IMR-90 (cell line): ENCODE data around the gene GRK2. TPM values are rescaled to one million over a fixed set of nuclear protein-coding genes. Genes with fewer than 3 reads are reported as not detected.

Experiments
- ATAC-seq: fragments of 200-7000 bp; cut with Tn5 transposase; 2 replicates; pipeline ENCODE4 v1.9.1; 2020; ENCODE audit warnings: low read depth, mild to moderate bottlenecking, moderate library complexity
- BruUV-seq: library from RNA; stranded (reverse); fragments of 400-500 nt; replicated peaks from 2 replicates; lab custom pipeline; 2021; lab: Mats Ljungman, UMichigan
- CTCF ChIA-PET: fragments of 300-600 bp; formaldehyde crosslinking; extraction: SDS; loops from one replicate; lab custom pipeline; 2021; ENCODE audit warnings: antibody characterized with exemption; lab: Yijun Ruan, JAX
- POLR2A ChIA-PET: fragments of 300-600 bp; sonication (Branson Sonifier 250); formaldehyde crosslinking; loops from one replicate; lab custom pipeline; 2022; ENCODE audit warnings: antibody characterized with exemption; ENCODE audit not compliant: unreplicated experiment; lab: Charles Lee
- DNase-seq: peaks from one replicate; pipeline ENCODE4 v3.0.0; 2013
- H2AFZ ChIP-seq: replicated peaks from 2 replicates; pipeline ENCODE3; 2013; ENCODE audit warnings: low read length, mild to moderate bottlenecking; ENCODE audit not compliant: poor library complexity
- H2AK5ac ChIP-seq: 2 replicates; pipeline ENCODE4 v1.6.1; 2013; ENCODE audit warnings: low read depth, low read length, inconsistent platforms
- H2AK9ac ChIP-seq: replicated peaks from 2 replicates; pipeline ENCODE3; 2013; ENCODE audit warnings: mild to moderate bottlenecking, low read depth, low read length, moderate library complexity; ENCODE audit not compliant: poor library complexity
- H2BK120ac ChIP-seq: 2 replicates; pipeline ENCODE4 v1.6.1; 2013; ENCODE audit warnings: low read depth, low read length, inconsistent platforms
- H2BK15ac ChIP-seq: 3 replicates; pipeline ENCODE4 v1.6.1; 2013; ENCODE audit warnings: low read depth, low read length, inconsistent platforms
- H2BK20ac ChIP-seq: 2 replicates; pipeline ENCODE4 v1.6.1; 2013; ENCODE audit warnings: low read depth, mild to moderate bottlenecking, inconsistent platforms, low read length, moderate library complexity
- H2BK5ac ChIP-seq: 2 replicates; pipeline ENCODE4 v1.6.1; 2013; ENCODE audit warnings: mild to moderate bottlenecking, low read depth, low read length, inconsistent platforms; ENCODE audit not compliant: poor library complexity, severe bottlenecking
- H3K14ac ChIP-seq: replicated peaks from 2 replicates; pipeline ENCODE4 v1.6.1; 2013; ENCODE audit warnings: low read depth, low read length, inconsistent platforms
- H3K18ac ChIP-seq: 2 replicates; pipeline ENCODE4 v1.6.1; 2013; ENCODE audit warnings: low read depth, low read length, control low read depth
- H3K23ac ChIP-seq: 2 replicates; pipeline ENCODE4 v1.6.1; 2013; ENCODE audit warnings: low read depth, low read length, inconsistent platforms
- H3K27ac ChIP-seq: 2 replicates; pipeline ENCODE4 v1.5.1; 2013; ENCODE audit warnings: mild to moderate bottlenecking, control low read depth, low read length; ENCODE audit not compliant: insufficient read depth
- H3K27me3 ChIP-seq: 2 replicates; pipeline ENCODE4 v1.6.1; 2013; ENCODE audit warnings: low read length; ENCODE audit not compliant: control insufficient read depth, insufficient read depth
- H3K36me3 ChIP-seq: 2 replicates; pipeline ENCODE4 v1.6.1; 2013; ENCODE audit warnings: low read length, mixed read lengths; ENCODE audit not compliant: control insufficient read depth, insufficient read depth
- H3K4ac ChIP-seq: 2 replicates; pipeline ENCODE4 v1.6.1; 2013; ENCODE audit warnings: low read depth, low read length, inconsistent platforms
- H3K4me1 ChIP-seq: 2 replicates; pipeline ENCODE4 v1.6.1; 2013; ENCODE audit warnings: low read length, mixed read lengths; ENCODE audit not compliant: control insufficient read depth, insufficient read depth
- H3K4me2 ChIP-seq: 2 replicates; pipeline ENCODE4 v1.6.1; 2013; ENCODE audit warnings: low read depth, mild to moderate bottlenecking, control low read depth, low read length, moderate library complexity
- H3K4me3 ChIP-seq: 2 replicates; pipeline ENCODE4 v1.5.1; 2013; ENCODE audit warnings: low read depth, mild to moderate bottlenecking, control low read depth, low read length, moderate library complexity; ENCODE audit not compliant: insufficient read depth
- H3K56ac ChIP-seq: 2 replicates; pipeline ENCODE4 v1.6.1; 2013; ENCODE audit warnings: low read length, inconsistent platforms; ENCODE audit not compliant: insufficient read depth; ENCODE audit errors: extremely low read depth
- H3K79me1 ChIP-seq, 2 experiments: 2 replicates each; pipeline ENCODE4 v1.6.1; 2013; ENCODE audit warnings: low read length in 2 of 2, inconsistent platforms in 1 of 2, low read depth in 1 of 2
- H3K9ac ChIP-seq: 2 replicates; pipeline ENCODE4 v1.6.1; 2013; ENCODE audit warnings: low read depth, low read length, control low read depth
- H3K9me1 ChIP-seq: 2 replicates; pipeline ENCODE4 v1.6.1; 2013; ENCODE audit warnings: low read length, inconsistent platforms; ENCODE audit not compliant: insufficient read depth
- H3K9me3 ChIP-seq: 2 replicates; pipeline ENCODE4 v1.6.1; 2013; ENCODE audit warnings: low read length; ENCODE audit not compliant: control insufficient read depth, insufficient read depth
- H4K20me1 ChIP-seq: 2 replicates; pipeline ENCODE4 v1.6.1; 2013; ENCODE audit warnings: low read length, inconsistent platforms; ENCODE audit not compliant: insufficient read depth
- H4K5ac ChIP-seq: 2 replicates; pipeline ENCODE4 v1.6.1; 2013; ENCODE audit warnings: mild to moderate bottlenecking, low read depth, low read length, control low read depth
- H4K8ac ChIP-seq, 2 experiments: 2 replicates each; pipeline ENCODE4 v1.6.1; 2013; ENCODE audit warnings: low read depth in 2 of 2, low read length in 2 of 2, control low read depth in 1 of 2, inconsistent platforms in 1 of 2
- H4K91ac ChIP-seq: 2 replicates; pipeline ENCODE4 v1.6.1; 2013; ENCODE audit warnings: low read depth, low read length, inconsistent platforms; ENCODE audit not compliant: insufficient read depth
- CEBPB ChIP-seq: IDR thresholded peaks from 2 replicates; pipeline ENCODE4 v1.6.1; 2012; ENCODE audit warnings: low read depth, low read length, improper control_type of control experiment
- NFE2L2 ChIP-seq: fragments of 150-350 bp; IDR thresholded peaks from 2 replicates; pipeline ENCODE4 v1.6.1; 2016; ENCODE audit warnings: low read depth, mild to moderate bottlenecking, low read length
- RCOR1 ChIP-seq: IDR thresholded peaks from 2 replicates; pipeline ENCODE4 v1.6.1; 2012; ENCODE audit warnings: mild to moderate bottlenecking, low read length, improper control_type of control experiment; ENCODE audit not compliant: insufficient replicate concordance
- WGBS, 2 experiments: methylation state at CpG; one replicate each; pipeline versions ENCODE4 v1.1.5 to v1.1.7; 2013; ENCODE audit warnings: missing lambda C conversion rate in 2 of 2; ENCODE audit not compliant: insufficient read length in 1 of 2; ENCODE audit errors: extremely low coverage in 2 of 2; 5-methylcytosine and 5-hydroxymethylcytosine counted together
- dilution Hi-C: fragments of 300-500 bp; cut with HindIII; formaldehyde crosslinking; loops from one replicate; pipeline ENCODE4 v1.14.3; 2018; ENCODE audit warnings: low sequenced_read_pairs; ENCODE audit not compliant: unreplicated experiment
- in situ Hi-C: fragments of 300-500 bp; cut with MboI; formaldehyde crosslinking; loops from 3 replicates; pipeline ENCODE4 v1.14.3; 2019; ENCODE audit warnings: low sequenced_read_pairs, inconsistent platforms, mixed read lengths
- intact Hi-C: fragments of 100-400 bp; cut with micrococcal nuclease; formaldehyde crosslinking; loops from 2 replicates; pipeline ENCODE4 v1.10.0; 2022
- polyA plus RNA-seq, 3 experiments: library from polyadenylated mRNA; depleted of rRNA; stranded (reverse); fragments of >200 nt; gene quantifications; 2 replicates each; pipeline ENCODE4 v1.2.3, GENCODE V29; 2012; ENCODE audit warnings: low replicate concordance in 1 of 3
- total RNA-seq: library from RNA; depleted of rRNA; stranded (reverse); fragments of >200 nt; gene quantifications from 2 replicates; pipeline ENCODE4 v1.2.3, GENCODE V29; 2012
- TF ChIP-seq, protein P1 (sequence below): fragments of 150-350 bp; IDR thresholded peaks from 2 replicates; pipeline ENCODE4 v1.6.1; 2017; ENCODE audit warnings: mild to moderate bottlenecking, antibody characterized with exemption, low read length, low read depth
- TF ChIP-seq, protein P2 (sequence below): conservative IDR thresholded peaks from 2 replicates; pipeline ENCODE4 v1.5.1; 2012; ENCODE audit warnings: mild to moderate bottlenecking, low read depth, low read length, improper control_type of control experiment

The GRK2 gene
- total and polyA plus RNA-seq, 2 of the 4 experiments (the other 2 are of a cell fraction): 26.7 to 41.8 TPM

DNA sequence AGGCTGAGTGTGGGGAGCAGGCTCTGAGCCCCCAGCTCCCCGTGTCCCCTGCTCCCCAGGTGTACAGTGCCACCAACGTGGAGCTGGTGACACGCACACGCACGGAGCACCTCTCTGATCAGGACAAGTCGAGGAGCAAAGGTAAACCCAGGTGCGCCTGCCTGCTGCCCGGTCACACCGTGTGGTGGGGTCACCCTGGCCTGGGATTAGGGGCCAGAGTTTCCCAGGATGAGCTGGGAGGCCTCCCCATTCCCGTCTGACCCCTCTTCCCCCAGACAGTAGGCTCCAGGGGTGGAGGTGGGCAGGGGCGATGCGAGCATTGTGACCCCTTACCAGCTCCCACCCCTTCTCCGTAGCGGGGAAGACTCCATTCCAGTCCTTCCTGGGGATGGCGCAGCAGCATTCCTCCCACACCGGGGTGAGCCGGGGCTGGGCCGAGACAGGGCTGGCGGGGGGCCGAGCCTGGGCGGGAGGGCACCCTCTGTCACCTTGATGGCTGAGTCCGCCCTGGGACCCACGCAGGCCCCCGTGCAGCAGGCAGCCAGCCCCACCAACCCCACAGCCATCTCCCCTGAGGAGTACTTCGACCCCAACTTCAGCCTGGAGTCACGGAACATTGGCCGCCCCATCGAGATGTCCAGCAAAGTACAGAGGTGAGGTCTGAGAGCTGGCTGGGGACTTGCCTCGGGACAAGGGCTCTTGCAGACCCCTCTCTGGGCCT, 33.4 kb downstream of the GRK2 start:
- no peak overlapping the region for H3K27ac ChIP-seq
- peaks cover 3% of the 10 kb centered on the region for H3K9me1 ChIP-seq
- ATAC-seq (no peak), DNase-seq (no peak)
- H3K27me3 ChIP-seq: no peaks in the 10 kb centered on the region
- H3K4me1 ChIP-seq: peaks cover 15% of the 10 kb centered on the region
- CTCF ChIA-PET: no interaction called here
- peak overlapping the region; percentile 42 for H2AK9ac ChIP-seq
- no peak overlapping the region for H4K91ac ChIP-seq
- H2BK5ac ChIP-seq: no peak overlapping the region
- no peak overlapping the region for H2BK120ac ChIP-seq
- POLR2A ChIA-PET: no interaction called here
- H3K18ac ChIP-seq: no peak overlapping the region
- H3K4me3 ChIP-seq: no peak overlapping the region
- BruUV-seq: no TSS peak
- H3K56ac ChIP-seq: no peak overlapping the region
- no peak overlapping the region for H3K23ac ChIP-seq
- no peak overlapping the region for H2AK5ac ChIP-seq
- peaks cover 6 to 48% of the 10 kb centered on the region in 2 experiments for H3K79me1 ChIP-seq
- WGBS, 2 experiments: 100% methylated on average over 8 of the region's 29 CpGs; no CpG with 5 or more reads in 1 of the 2 experiments
- no peak overlapping the region for H4K8ac ChIP-seq
- peaks cover 40% of the 10 kb centered on the region for H3K36me3 ChIP-seq
- no peak overlapping the region for H2AFZ ChIP-seq
- dilution Hi-C loops: no loop called here
- no peak overlapping the region for H2BK15ac ChIP-seq
- no peak overlapping the region for H3K9ac ChIP-seq
- H3K9me3 ChIP-seq: peaks cover 2% of the 10 kb centered on the region; the same call in 1 of the 2 replicates
- TF ChIP-seq, protein P1, sequence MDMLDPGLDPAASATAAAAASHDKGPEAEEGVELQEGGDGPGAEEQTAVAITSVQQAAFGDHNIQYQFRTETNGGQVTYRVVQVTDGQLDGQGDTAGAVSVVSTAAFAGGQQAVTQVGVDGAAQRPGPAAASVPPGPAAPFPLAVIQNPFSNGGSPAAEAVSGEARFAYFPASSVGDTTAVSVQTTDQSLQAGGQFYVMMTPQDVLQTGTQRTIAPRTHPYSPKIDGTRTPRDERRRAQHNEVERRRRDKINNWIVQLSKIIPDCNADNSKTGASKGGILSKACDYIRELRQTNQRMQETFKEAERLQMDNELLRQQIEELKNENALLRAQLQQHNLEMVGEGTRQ: no peak
- TF ChIP-seq NFE2L2 (no peak), RCOR1 (no peak), CEBPB (no peak)
- TF ChIP-seq, protein P2, sequence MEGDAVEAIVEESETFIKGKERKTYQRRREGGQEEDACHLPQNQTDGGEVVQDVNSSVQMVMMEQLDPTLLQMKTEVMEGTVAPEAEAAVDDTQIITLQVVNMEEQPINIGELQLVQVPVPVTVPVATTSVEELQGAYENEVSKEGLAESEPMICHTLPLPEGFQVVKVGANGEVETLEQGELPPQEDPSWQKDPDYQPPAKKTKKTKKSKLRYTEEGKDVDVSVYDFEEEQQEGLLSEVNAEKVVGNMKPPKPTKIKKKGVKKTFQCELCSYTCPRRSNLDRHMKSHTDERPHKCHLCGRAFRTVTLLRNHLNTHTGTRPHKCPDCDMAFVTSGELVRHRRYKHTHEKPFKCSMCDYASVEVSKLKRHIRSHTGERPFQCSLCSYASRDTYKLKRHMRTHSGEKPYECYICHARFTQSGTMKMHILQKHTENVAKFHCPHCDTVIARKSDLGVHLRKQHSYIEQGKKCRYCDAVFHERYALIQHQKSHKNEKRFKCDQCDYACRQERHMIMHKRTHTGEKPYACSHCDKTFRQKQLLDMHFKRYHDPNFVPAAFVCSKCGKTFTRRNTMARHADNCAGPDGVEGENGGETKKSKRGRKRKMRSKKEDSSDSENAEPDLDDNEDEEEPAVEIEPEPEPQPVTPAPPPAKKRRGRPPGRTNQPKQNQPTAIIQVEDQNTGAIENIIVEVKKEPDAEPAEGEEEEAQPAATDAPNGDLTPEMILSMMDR: no peak
- intact Hi-C loops: no loop called here
- in situ Hi-C loops: no loop called here
- H3K14ac ChIP-seq: no peak overlapping the region
- no peak overlapping the region for H4K5ac ChIP-seq
- no peak overlapping the region for H2BK20ac ChIP-seq
- H3K4ac ChIP-seq: no peak overlapping the region
- no peak overlapping the region for H3K4me2 ChIP-seq
- peaks cover 4% of the 10 kb centered on the region for H4K20me1 ChIP-seq
